IPS-18c (cell line): ENCODE results near the gene UNCX.

Source experiments
- H3K4me3 ChIP-seq: 2 replicates; pipeline ENCODE4 v1.7.0; 2013; ENCODE audit warnings: low read depth, mild to moderate bottlenecking, low read length, moderate library complexity; ENCODE audit not compliant: insufficient read depth
- H3K9me3 ChIP-seq: one replicate; pipeline ENCODE4 v1.6.1; 2013; ENCODE audit warnings: mild to moderate bottlenecking, low read length, moderate library complexity; ENCODE audit not compliant: control insufficient read depth, insufficient read depth

The UNCX gene

DNA sequence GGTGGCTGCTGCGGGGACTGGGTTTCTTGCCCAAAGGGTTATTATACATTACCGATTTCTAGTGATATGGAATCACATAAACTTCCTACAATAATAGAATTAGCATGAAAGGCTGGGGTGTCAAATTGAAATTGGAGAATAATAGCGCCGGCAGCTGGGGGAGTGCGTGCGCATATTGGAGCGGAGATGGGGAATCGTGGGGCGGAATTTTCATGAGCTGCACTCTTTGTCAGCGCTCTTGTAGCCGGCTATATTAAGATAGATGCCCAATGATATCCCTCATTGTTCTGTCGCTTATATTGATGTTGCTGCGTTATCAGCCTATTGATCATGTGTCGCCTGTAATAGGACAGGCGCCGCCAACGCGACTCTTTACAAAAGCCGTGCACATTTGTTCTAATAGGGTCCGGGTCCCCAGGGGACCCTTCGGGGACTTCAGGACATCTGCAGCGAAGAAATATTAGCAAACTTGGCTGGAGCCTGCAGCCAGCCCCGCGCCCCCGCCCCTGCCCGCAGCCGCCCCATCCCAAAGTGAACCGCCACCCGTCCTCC lies 5.1 kb downstream of the UNCX start:
- H3K4me3 ChIP-seq, result no peak overlapping the region

DNA sequence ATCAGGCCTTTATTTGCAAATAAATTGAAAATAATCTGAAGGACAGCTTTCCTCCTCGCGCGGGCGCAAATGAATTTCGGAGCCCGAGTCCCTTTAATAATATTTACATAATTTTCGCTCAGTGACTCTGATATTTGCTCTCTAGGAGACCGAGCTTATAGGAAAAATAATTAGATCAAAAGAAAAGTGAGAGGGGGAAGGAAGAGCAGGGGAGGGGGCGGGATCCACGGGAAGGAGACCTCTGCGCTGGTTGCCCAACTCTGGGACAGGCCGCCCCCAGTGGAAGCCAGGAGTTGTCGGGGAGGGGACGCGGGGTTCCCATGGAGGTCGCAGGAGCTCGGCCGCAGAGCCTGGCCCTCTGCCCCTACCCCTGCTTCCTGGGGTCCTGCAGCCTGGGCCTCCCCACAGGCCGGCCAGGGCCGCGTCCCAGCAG lies 5.8 kb downstream of the UNCX start:
- Histone ChIP-seq H3K9me3 (peaks cover 2% of the 10 kb centered on the region), H3K4me3 (no peak overlapping the region)

More for the DNA sequence above, 5.1 kb downstream of the UNCX start:
- H3K9me3 ChIP-seq, result peaks cover 2% of the 10 kb centered on the region

- Histone ChIP-seq H3K4me3 (no peak overlapping the region), H3K9me3 (peaks cover 2% of the 10 kb centered on the region)
Observed at GRCh38 chr7:1238931-1239802, 6.5 kb downstream of the UNCX start.

- peaks cover 2% of the 10 kb centered on the region for H3K9me3 ChIP-seq
- no peak overlapping the region; the same call in 1 of the 2 replicates for H3K4me3 ChIP-seq
Observed at GRCh38 chr7:1239803-1240516, 7.3 kb downstream of the UNCX start.

GRCh38 chr7:1240517-1241257 lies 8.0 kb downstream of the UNCX start:
- H3K9me3 ChIP-seq, result no peaks in the 10 kb centered on the region
- no peak overlapping the region; the same call in 1 of the 2 replicates for H3K4me3 ChIP-seq

DNA sequence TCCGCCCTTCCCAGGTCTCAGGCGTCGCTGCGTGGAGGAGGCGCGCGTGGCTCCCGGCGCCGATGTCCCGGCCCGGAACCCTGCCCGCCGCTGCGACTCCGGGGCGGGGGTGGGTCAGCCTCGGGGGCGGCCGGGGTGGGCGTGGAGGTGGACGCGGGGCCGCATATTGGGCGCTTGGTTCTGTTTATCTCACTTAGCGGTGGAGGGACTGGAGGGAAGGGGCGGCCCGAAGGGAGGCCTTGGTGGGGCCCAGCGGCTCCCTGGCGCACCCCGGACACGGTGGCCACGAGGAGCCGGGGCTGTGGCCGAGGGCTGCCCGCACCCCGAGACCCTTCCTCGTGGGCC lies 8.6 kb downstream of the UNCX start:
- Histone ChIP-seq H3K4me3 (no peak overlapping the region; the same call in 1 of the 2 replicates), H3K9me3 (no peaks in the 10 kb centered on the region)

GRCh38 chr7:1241603-1242255 lies 9.1 kb downstream of the UNCX start:
- Histone ChIP-seq H3K4me3 (no peak overlapping the region), H3K9me3 (no peaks in the 10 kb centered on the region)

DNA sequence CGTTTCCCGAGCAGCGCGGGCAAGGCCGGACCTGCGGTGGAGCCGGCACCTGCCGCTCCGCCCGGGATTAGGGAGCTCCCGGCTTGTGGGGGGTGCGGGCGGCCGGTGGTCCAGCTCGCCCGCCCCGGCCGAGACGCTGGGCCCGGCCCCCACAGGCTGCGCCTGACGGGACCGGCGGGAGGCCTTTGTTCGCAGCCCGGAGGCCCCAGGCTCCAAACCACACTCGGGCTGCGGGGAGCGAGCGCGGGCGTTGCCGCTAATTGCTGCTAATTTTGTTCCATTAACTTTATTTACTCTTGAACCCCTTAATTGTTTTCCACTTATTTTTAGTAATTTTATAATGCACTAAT lies 9.6 kb downstream of the UNCX start:
- Histone ChIP-seq H3K9me3 (no peaks in the 10 kb centered on the region), H3K4me3 (no peak overlapping the region)

DNA sequence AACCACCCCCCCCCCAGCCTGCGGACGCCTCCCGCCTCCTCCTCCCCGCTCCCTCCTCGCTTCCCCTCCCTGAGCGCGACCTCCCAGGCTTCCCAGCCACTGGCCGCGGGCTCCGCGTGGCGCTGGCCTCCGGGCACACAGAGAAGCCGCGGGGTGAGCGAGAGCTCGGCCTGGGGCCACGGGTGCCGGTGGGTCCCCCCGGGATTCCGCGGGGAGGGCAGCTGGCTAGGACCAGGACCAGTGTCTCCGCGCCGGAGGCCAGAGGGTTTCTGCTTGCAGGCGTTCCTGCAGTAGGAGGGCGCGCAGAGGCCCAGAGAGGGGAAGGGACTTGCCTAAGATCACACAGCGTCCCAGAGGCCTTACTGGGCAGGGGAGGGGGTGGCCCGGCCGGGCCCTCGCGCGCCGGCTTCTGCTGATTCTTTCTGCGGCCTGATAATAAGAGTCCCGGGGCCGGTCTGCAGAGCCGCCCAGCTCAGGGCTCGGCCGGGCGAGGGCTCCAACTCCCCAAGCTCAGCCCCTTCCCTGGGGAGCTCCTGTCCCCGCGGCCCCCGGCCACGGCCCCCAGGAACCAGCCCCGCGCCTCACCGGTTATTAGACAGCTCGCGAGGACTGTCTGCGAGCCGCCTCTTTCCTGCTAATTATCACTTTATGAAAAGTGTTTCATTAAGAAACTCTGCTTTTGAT lies 10.1 kb downstream of the UNCX start:
- Histone ChIP-seq H3K9me3 (no peaks in the 10 kb centered on the region), H3K4me3 (no peak overlapping the region)

- H3K9me3 ChIP-seq, result no peaks in the 10 kb centered on the region
- no peak overlapping the region for H3K4me3 ChIP-seq
Observed at GRCh38 chr7:1243290-1243963, 10.8 kb downstream of the UNCX start.

GRCh38 chr7:1243964-1244416 lies 11.3 kb downstream of the UNCX start:
- Histone ChIP-seq H3K9me3 (no peaks in the 10 kb centered on the region), H3K4me3 (no peak overlapping the region)

DNA sequence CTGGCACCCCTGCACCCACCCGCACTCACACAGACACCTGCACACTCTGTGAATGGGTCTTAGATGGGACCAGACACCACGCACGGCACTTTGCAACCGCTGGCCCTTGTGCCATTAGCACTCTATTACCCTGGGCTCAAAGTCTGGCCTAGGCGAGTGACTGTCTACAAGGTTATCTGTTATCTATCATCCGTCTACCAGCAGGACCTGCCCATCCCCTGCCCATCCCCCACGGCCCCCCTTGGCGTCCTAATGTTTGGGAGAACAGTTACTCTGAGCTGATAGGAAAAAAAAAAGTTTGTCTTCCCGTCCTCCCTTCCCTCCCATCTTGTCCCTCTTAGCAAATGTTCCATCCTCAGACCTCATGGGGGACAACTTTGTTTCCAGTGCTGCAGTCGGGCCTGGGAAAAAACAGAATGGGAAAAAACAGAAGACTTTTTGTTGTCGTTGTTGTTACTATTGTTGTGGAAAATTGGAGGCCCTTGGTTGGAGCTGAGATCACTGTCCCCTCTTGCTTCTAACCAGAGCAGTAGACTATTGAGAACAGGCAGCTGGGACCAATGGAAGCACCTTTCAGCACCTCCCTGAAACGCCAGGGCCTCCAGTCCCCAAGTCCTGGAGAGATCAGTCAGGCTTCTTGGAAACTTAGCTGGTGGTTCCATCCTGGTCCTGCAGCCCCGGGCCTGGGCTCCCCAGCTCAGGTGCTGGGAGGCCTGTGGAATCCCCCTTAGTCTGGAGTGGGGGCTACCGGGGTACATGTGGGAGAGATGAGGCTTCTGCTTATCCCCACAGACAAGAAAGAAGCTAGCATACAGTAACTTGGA lies 12.2 kb downstream of the UNCX start:
- Histone ChIP-seq H3K4me3 (no peak overlapping the region), H3K9me3 (no peaks in the 10 kb centered on the region)

GRCh38 chr7:1245524-1246050 lies 12.9 kb downstream of the UNCX start:
- Histone ChIP-seq H3K4me3 (no peak overlapping the region), H3K9me3 (no peaks in the 10 kb centered on the region)

GRCh38 chr7:1246160-1246870 lies 13.6 kb downstream of the UNCX start:
- no peak overlapping the region for H3K4me3 ChIP-seq
- H3K9me3 ChIP-seq, result no peaks in the 10 kb centered on the region
